ENCODE results near the gene NR6A1.

NR6A1 gene

GRCh38 chr9:124771021-124771866 is at the start of gene NR6A1:
Gene NR6A1, minus strand, starts transcription at chr9:124771311.
- Histone ChIP-seq H3K27me3 (ENCODE audit: low read length) (no peaks in the 10 kb centered on the region), H3K9me2 (replicated peaks; ENCODE audit: insufficient read depth, low read length) (no peaks in the 10 kb centered on the region), H3K27ac (ENCODE audit: low read depth, low read length) (peak within 1 kb of the TSS; percentile 52; the same call in 1 of the 2 replicates), H4K20me1 (ENCODE audit: low read depth, low read length) (peaks cover 26% of the 10 kb centered on the region; the same call in 1 of the 2 replicates), H3K79me2 (ENCODE audit: insufficient read depth, low read length) (peaks cover 13% of the 10 kb centered on the region; the same call in 1 of the 2 replicates), H2AFZ (ENCODE audit: low read depth, low read length, severe bottlenecking) (peak within 1 kb of the TSS; percentile 65), H3K9me3 (ENCODE audit: insufficient read depth, low read length) (no peaks in the 10 kb centered on the region), H3K36me3 (ENCODE audit: low read length) (no peaks in the 10 kb centered on the region), H3K4me3 (ENCODE audit: insufficient read depth, low read length, poor library complexity, severe bottlenecking) (peak within 1 kb of the TSS; percentile 60), H3F3A (ENCODE audit: insufficient read depth) (peaks cover 7% of the 10 kb centered on the region; the same call in 1 of the 2 replicates), H3K9ac (ENCODE audit: low read length) (peak within 1 kb of the TSS; percentile 66), H3K4me2 (ENCODE audit: low read depth, low read length, poor library complexity, severe bottlenecking) (peak within 1 kb of the TSS; percentile 66)
- TF ChIP-seq CTCF (IDR thresholded peaks at IDR 0.05; ENCODE audit: insufficient read depth, low read length, poor library complexity, severe bottlenecking) (peak; percentile 27), EZH2phosphoT487 (conservative IDR thresholded peaks at IDR 0.05; ENCODE audit: low read length) (no peak)

- no peak overlapping the region for H3K4me3 ChIP-seq (ENCODE audit: insufficient read depth, low read length, poor library complexity, severe bottlenecking)
- H3K27ac ChIP-seq (ENCODE audit: low read depth, low read length): peak overlapping the region; percentile 41
- peak overlapping the region; percentile 25 for H3K4me2 ChIP-seq (ENCODE audit: low read depth, low read length, poor library complexity, severe bottlenecking)
These were observed 47.5 kb upstream of the NR6A1 start for GRCh38 chr9:124818431-124819281.

GRCh38 chr9:124815601-124816000 is 44.5 kb upstream of the NR6A1 start:
- Histone ChIP-seq H4K20me1 (ENCODE audit: low read depth, low read length) (no peaks in the 10 kb centered on the region), H3K27ac (ENCODE audit: low read depth, low read length) (no peak overlapping the region), H3K79me2 (ENCODE audit: insufficient read depth, low read length) (no peaks in the 10 kb centered on the region), H3K36me3 (ENCODE audit: low read length) (no peaks in the 10 kb centered on the region), H3K27me3 (ENCODE audit: low read length) (no peaks in the 10 kb centered on the region), H3F3A (ENCODE audit: insufficient read depth) (no peaks in the 10 kb centered on the region), H3K9ac (ENCODE audit: low read length) (no peak overlapping the region), H2AFZ (ENCODE audit: low read depth, low read length, severe bottlenecking) (no peak overlapping the region), H3K4me2 (ENCODE audit: low read depth, low read length, poor library complexity, severe bottlenecking) (no peak overlapping the region), H3K4me3 (ENCODE audit: insufficient read depth, low read length, poor library complexity, severe bottlenecking) (no peak overlapping the region), H3K9me2 (replicated peaks; ENCODE audit: insufficient read depth, low read length) (no peaks in the 10 kb centered on the region), H3K9me3 (ENCODE audit: insufficient read depth, low read length) (no peaks in the 10 kb centered on the region)
- TF ChIP-seq EZH2phosphoT487 (conservative IDR thresholded peaks at IDR 0.05; ENCODE audit: low read length): no peak
- TF ChIP-seq CTCF (IDR thresholded peaks at IDR 0.05; ENCODE audit: insufficient read depth, low read length, poor library complexity, severe bottlenecking): no peak

More at GRCh38 chr9:124818431-124819281, 47.5 kb upstream of the NR6A1 start:
- Histone ChIP-seq H3K9ac (ENCODE audit: low read length) (peak overlapping the region; percentile 12; the same call in 1 of the 2 replicates), H3K9me2 (replicated peaks; ENCODE audit: insufficient read depth, low read length) (no peaks in the 10 kb centered on the region), H3K9me3 (ENCODE audit: insufficient read depth, low read length) (no peaks in the 10 kb centered on the region), H3K27me3 (ENCODE audit: low read length) (no peaks in the 10 kb centered on the region), H4K20me1 (ENCODE audit: low read depth, low read length) (no peaks in the 10 kb centered on the region), H3K79me2 (ENCODE audit: insufficient read depth, low read length) (no peaks in the 10 kb centered on the region), H2AFZ (ENCODE audit: low read depth, low read length, severe bottlenecking) (peak overlapping the region; percentile 47), H3F3A (ENCODE audit: insufficient read depth) (no peaks in the 10 kb centered on the region), H3K36me3 (ENCODE audit: low read length) (no peaks in the 10 kb centered on the region)
- TF ChIP-seq EZH2phosphoT487 (conservative IDR thresholded peaks at IDR 0.05; ENCODE audit: low read length): no peak
- TF ChIP-seq CTCF (IDR thresholded peaks at IDR 0.05; ENCODE audit: insufficient read depth, low read length, poor library complexity, severe bottlenecking): no peak
